Kidney tubule cell (primary cell): ENCODE measurements around the gene CCL4.
"Not testable (repeated sequence)": the region's sequence is repeated elsewhere in the genome, so short reads cannot be mapped to it uniquely, and the experiment has no call there.

Experiments
- DNase-seq: peaks from one replicate; pipeline ENCODE4 v3.0.0-alpha.2; 2018; ENCODE audit warnings: low spot score

CCL4 gene

GRCh38 chr17:36087897-36088572, 15.6 kb upstream of the CCL4 start:
- DNase-seq: not testable (repeated sequence)

GRCh38 chr17:36088670-36089338, 14.8 kb upstream of the CCL4 start:
- DNase-seq: no peak

GRCh38 chr17:36089339-36089865, 14.2 kb upstream of the CCL4 start:
- no peak for DNase-seq

- DNase-seq: peak; percentile 12
These were observed 13.5 kb upstream of the CCL4 start, which contains the start of gene CCL3 for GRCh38 chr17:36089888-36090836. TSS of gene CCL3 (minus strand) at chr17:36090143. CDS start at chr17:36090058, 85 bp downstream.

- no peak for DNase-seq
These were observed 11.4 kb upstream of the CCL4 start for GRCh38 chr17:36092230-36092629.

- not testable (repeated sequence) for DNase-seq
These were observed 10.9 kb upstream of the CCL4 start for GRCh38 chr17:36092715-36093114.

- DNase-seq: no peak
These were observed 9.4 kb upstream of the CCL4 start for GRCh38 chr17:36094232-36094631.

GRCh38 chr17:36094746-36095145, 8.9 kb upstream of the CCL4 start:
- no peak for DNase-seq

GRCh38 chr17:36095992-36096391, 7.6 kb upstream of the CCL4 start:
- no peak for DNase-seq

GRCh38 chr17:36099004-36099403, 4.6 kb upstream of the CCL4 start:
- DNase-seq: not testable (repeated sequence)

- DNase-seq: not testable (repeated sequence)
These were observed 619 bp downstream of the CCL4 start for GRCh38 chr17:36104246-36104645.

- no peak for DNase-seq
These were observed 1.1 kb downstream of the CCL4 start for GRCh38 chr17:36104701-36105181.

- no peak for DNase-seq
These were observed 2.3 kb downstream of the CCL4 start for GRCh38 chr17:36105781-36106492.

- DNase-seq: no peak
These were observed 2.8 kb downstream of the CCL4 start for GRCh38 chr17:36106493-36106835.

GRCh38 chr17:36107660-36108059, 4.0 kb downstream of the CCL4 start:
- no peak for DNase-seq

GRCh38 chr17:36108265-36108664, 4.6 kb downstream of the CCL4 start:
- not testable (repeated sequence) for DNase-seq

GRCh38 chr17:36111068-36111490, 7.5 kb downstream of the CCL4 start:
- DNase-seq: no peak

GRCh38 chr17:36112572-36112971, 8.9 kb downstream of the CCL4 start:
- DNase-seq: no peak

GRCh38 chr17:36113131-36113530, 9.5 kb downstream of the CCL4 start:
- DNase-seq: not testable (repeated sequence)

- not testable (repeated sequence) for DNase-seq
These were observed 11.5 kb downstream of the CCL4 start for GRCh38 chr17:36114971-36115648.

- not testable (repeated sequence) for DNase-seq
These were observed 12.0 kb downstream of the CCL4 start for GRCh38 chr17:36115649-36115977.
